Endothelial cell of umbilical vein (primary cell): ENCODE measurements around the gene FGF23. TPM values are rescaled to one million over a fixed set of nuclear protein-coding genes. Genes with fewer than 3 reads are reported as not detected.

ENCODE experiments used
- BruUV-seq: library from RNA; stranded (reverse); fragments of 400-500 nt; replicated peaks from 2 replicates; lab custom pipeline; 2021; lab: Mats Ljungman, UMichigan
- CTCF ChIA-PET: fragments of 300-600, 350-600 bp; sonication (Branson Sonifier 250); formaldehyde crosslinking; loops from one replicate; lab custom pipeline; 2021; ENCODE audit warnings: antibody characterized with exemption, inconsistent platforms; lab: Charles Lee
- POLR2A ChIA-PET: fragments of 300-600, 350-600 bp; sonication (Branson Sonifier 250); formaldehyde crosslinking; loops from one replicate; lab custom pipeline; 2021; ENCODE audit warnings: antibody characterized with exemption, inconsistent platforms; lab: Charles Lee
- DNase-seq: peaks from one replicate; pipeline ENCODE4 v3.0.0-alpha.2; 2011; ENCODE audit warnings: low read depth, low spot score
- FAIRE-seq: peaks from 2 replicates; lab custom pipeline; 2011; peaks lifted over from hg19 to GRCh38; lab: Jason Lieb, UNC
- H2AFZ ChIP-seq: 2 replicates; pipeline ENCODE4 v1.6.0; 2012; ENCODE audit warnings: low read depth, low read length, control low read depth, inconsistent platforms
- H3K27ac ChIP-seq: 2 replicates; pipeline ENCODE4 v1.5.1; 2011; ENCODE audit warnings: low read depth, mild to moderate bottlenecking, control low read depth, low read length, moderate library complexity; ENCODE audit not compliant: insufficient read depth
- H3K27me3 ChIP-seq, 2 experiments: 2 replicates each; pipeline versions ENCODE4 v1.6.0 to v1.6.1; 2011; ENCODE audit warnings: low read length in 2 of 2, mixed read lengths in 1 of 2; ENCODE audit not compliant: control insufficient read depth in 2 of 2, insufficient read depth in 2 of 2
- H3K36me3 ChIP-seq, 2 experiments: 2 replicates in 1 of 2; 3 replicates in 1 of 2; pipeline ENCODE4 v1.5.1; 2011; ENCODE audit warnings: low read length in 2 of 2, mild to moderate bottlenecking in 1 of 2, moderate library complexity in 1 of 2; ENCODE audit not compliant: control insufficient read depth in 2 of 2, insufficient read depth in 2 of 2; ENCODE audit errors: extremely low read depth in 1 of 2
- H3K4me1 ChIP-seq: 3 replicates; pipeline ENCODE4 v1.5.1; 2011; ENCODE audit warnings: mild to moderate bottlenecking, low read length; ENCODE audit not compliant: control insufficient read depth, insufficient read depth; ENCODE audit errors: extremely low read depth
- H3K4me2 ChIP-seq: 2 replicates; pipeline ENCODE4 v1.6.1; 2011; ENCODE audit warnings: low read length, control low read depth, mixed read lengths; ENCODE audit not compliant: insufficient read depth
- H3K4me3 ChIP-seq, 3 experiments: fragments of 200-600 bp in 1 of 3; sonication (generic), shearing (Covaris generic) in 1 of 3; replicated peaks in 1 of 3; 2 replicates each; pipeline ENCODE4 v1.5.1; 2011 to 2016; ENCODE audit warnings: control low read depth in 3 of 3, low read length in 3 of 3, mild to moderate bottlenecking in 2 of 3, inconsistent platforms in 1 of 3, low read depth in 1 of 3, moderate library complexity in 1 of 3; ENCODE audit not compliant: insufficient read depth in 1 of 3
- H3K79me2 ChIP-seq: 2 replicates; pipeline ENCODE4 v1.6.0; 2012; ENCODE audit warnings: low read length, inconsistent platforms; ENCODE audit not compliant: control insufficient read depth, insufficient read depth
- H3K9ac ChIP-seq: replicated peaks from 2 replicates; pipeline ENCODE3; 2011; ENCODE audit warnings: low read length, control low read depth; ENCODE audit not compliant: insufficient read depth; ENCODE audit errors: extremely low read depth
- H3K9me1 ChIP-seq: replicated peaks from 3 replicates; pipeline ENCODE4 v1.6.0; 2011; ENCODE audit warnings: mild to moderate bottlenecking, low read length; ENCODE audit not compliant: control insufficient read depth, insufficient read depth; ENCODE audit errors: extremely low read depth
- H3K9me3 ChIP-seq: replicated peaks from 2 replicates; pipeline ENCODE4 v1.5.1; 2012; ENCODE audit warnings: low read length, inconsistent platforms; ENCODE audit not compliant: control insufficient read depth, insufficient read depth
- H4K20me1 ChIP-seq: replicated peaks from 2 replicates; pipeline ENCODE3; 2011; ENCODE audit warnings: mild to moderate bottlenecking, low read length; ENCODE audit not compliant: control insufficient read depth, insufficient read depth; ENCODE audit errors: extremely low read depth
- CTCF ChIP-seq, 2 donors: IDR thresholded peaks; 1 replicate in 1 of 2; 2 replicates in 1 of 2; pipeline ENCODE4 v1.5.1; 2011; ENCODE audit warnings: low read length in 2 of 2, mild to moderate bottlenecking in 2 of 2, moderate library complexity in 2 of 2, control low read depth in 1 of 2, inconsistent platforms in 1 of 2, low read depth in 1 of 2; ENCODE audit not compliant: insufficient read depth in 1 of 2; ENCODE audit errors: extremely low read depth in 1 of 2
- EZH2 ChIP-seq: IDR thresholded peaks from 2 replicates; pipeline ENCODE4 v1.6.1; 2012; ENCODE audit warnings: borderline replicate concordance, low read depth, mild to moderate bottlenecking, moderate library complexity, low read length, inconsistent platforms; ENCODE audit not compliant: severe bottlenecking
- FOS ChIP-seq: IDR thresholded peaks from 2 replicates; pipeline ENCODE4 v1.6.1; 2011; ENCODE audit warnings: mild to moderate bottlenecking, low read length, moderate library complexity, borderline replicate concordance; ENCODE audit not compliant: insufficient read depth
- GATA2 ChIP-seq: IDR thresholded peaks from 2 replicates; pipeline ENCODE4 v1.7.0; 2011; ENCODE audit warnings: low read depth, mild to moderate bottlenecking, moderate library complexity, mixed read lengths, low read length; ENCODE audit not compliant: insufficient read length, insufficient read depth
- MAX ChIP-seq: IDR thresholded peaks from 2 replicates; pipeline ENCODE4 v1.6.1; 2011; ENCODE audit not compliant: insufficient read depth, insufficient read length
- MYC ChIP-seq: IDR thresholded peaks from one replicate; pipeline ENCODE4 v1.6.1; 2011; ENCODE audit warnings: mild to moderate bottlenecking, low read depth, low read length
- POLR2A ChIP-seq: IDR thresholded peaks from 2 replicates; pipeline ENCODE4 v1.6.1; 2012; ENCODE audit warnings: low read depth, mild to moderate bottlenecking, control low read depth, low read length
- POLR2AphosphoS5 ChIP-seq: IDR thresholded peaks from 2 replicates; pipeline ENCODE4 v1.6.1; 2012; ENCODE audit warnings: low read depth, mild to moderate bottlenecking, control low read depth, low read length, moderate library complexity; ENCODE audit not compliant: insufficient read depth
- dilution Hi-C: fragments of 300-500 bp; cut with MboI; formaldehyde crosslinking; loops from one replicate; pipeline ENCODE4 v1.15.0; 2019; ENCODE audit warnings: low sequenced_read_pairs; ENCODE audit not compliant: extremely low pct_ligation_motif_present
- intact Hi-C: fragments of 100-400 bp; cut with micrococcal nuclease; formaldehyde crosslinking; loops from one replicate; pipeline ENCODE4 v1.10.0; 2022
- polyA plus RNA-seq, 4 experiments: library from polyadenylated mRNA; depleted of rRNA in 3 of 4; stranded (reverse) in 3 of 4; unstranded in 1 of 4; fragments of >200 nt; gene quantifications; 2 replicates each; pipeline versions ENCODE4 v1.2.1 to v1.2.3, GENCODE V29; 2011 to 2012; ENCODE audit warnings: missing spikeins in 1 of 4
- total RNA-seq: library from RNA; stranded (reverse); gene quantifications from 2 replicates; pipeline ENCODE4 v1.2.3, GENCODE V29; 2021

FGF23 gene
- total and polyA plus RNA-seq, 2 donors (not counting 3 experiments of a cell fraction or from before 2014, with no cell fraction given): not detected

DNA sequence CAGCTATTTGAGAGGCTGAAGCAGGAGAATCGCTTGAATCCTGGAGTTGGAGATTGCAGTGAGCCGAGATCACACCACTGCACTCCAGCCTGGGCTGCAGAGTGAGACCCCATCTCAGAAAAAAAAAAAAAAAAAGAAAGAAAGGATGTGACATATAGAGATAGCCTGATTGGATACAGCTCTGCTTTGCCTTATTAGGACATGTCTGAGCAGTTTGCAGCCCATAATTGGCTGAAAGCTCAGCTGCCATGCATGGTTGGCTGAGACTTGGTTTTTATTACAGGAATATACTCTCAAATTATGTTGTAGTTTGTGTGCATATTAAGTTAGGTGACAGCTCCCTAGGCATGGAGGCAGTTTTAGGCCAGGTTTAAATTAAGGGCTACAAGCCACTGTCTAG is 52.2 kb downstream of the FGF23 start:
- intact Hi-C loops (no loop called here), dilution Hi-C loops (no loop called here)
- Histone ChIP-seq H3K36me3 (peaks cover 0 to 1% of the 10 kb centered on the region in 2 experiments), H3K79me2 (peaks cover 52% of the 10 kb centered on the region), H3K9ac (no peak overlapping the region), H3K27me3 (no peaks in the 10 kb centered on the region), H3K27ac (no peak overlapping the region), H2AFZ (no peak overlapping the region), H4K20me1 (peaks cover 4% of the 10 kb centered on the region), H3K4me1 (peaks cover 5% of the 10 kb centered on the region), H3K4me2 (no peak overlapping the region), H3K4me3 (no peak overlapping the region), H3K9me1 (no peaks in the 10 kb centered on the region), H3K9me3 (no peaks in the 10 kb centered on the region)
- DNase-seq (no peak), FAIRE-seq (no peak)
- POLR2A ChIA-PET: interaction anchor here (0.7 kb wide), 1 partner anchor 1015 kb away, joined by 9 read pairs; no protein-coding TSS in a partner anchor
- CTCF ChIA-PET: interaction anchor here (0.7 to 1.4 kb wide), 2 partner anchors 51 to 235 kb away, joined by 3 to 4 read pairs; partner anchors contain the start of gene DYRK4
- BruUV-seq: no TSS peak
- no peak for TF ChIP-seq EZH2
- TF ChIP-seq POLR2A: no peak
- TF ChIP-seq CTCF (IDR thresholded peaks at IDR 0.05; ENCODE audit: extremely low read depth in 1 of 2, insufficient read depth in 1 of 2, low read depth in 1 of 2, low read length in 2 of 2): no peak
- no peak for TF ChIP-seq FOS
- no peak for TF ChIP-seq MAX
- TF ChIP-seq POLR2AphosphoS5: no peak
- TF ChIP-seq MYC: no peak
- TF ChIP-seq GATA2: no peak
